Superior temporal gyrus (tissue), 1 donor: ENCODE data around the gene PTRH2.
"Not testable (repeated sequence)": the region's sequence is repeated elsewhere in the genome, so short reads cannot be mapped to it uniquely, and the experiment has no call there.

Experiments used
- DNase-seq: peaks from one replicate; pipeline ENCODE4 v3.0.0-alpha.2; 2016; ENCODE audit errors: extremely low spot score

Gene PTRH2

DNA sequence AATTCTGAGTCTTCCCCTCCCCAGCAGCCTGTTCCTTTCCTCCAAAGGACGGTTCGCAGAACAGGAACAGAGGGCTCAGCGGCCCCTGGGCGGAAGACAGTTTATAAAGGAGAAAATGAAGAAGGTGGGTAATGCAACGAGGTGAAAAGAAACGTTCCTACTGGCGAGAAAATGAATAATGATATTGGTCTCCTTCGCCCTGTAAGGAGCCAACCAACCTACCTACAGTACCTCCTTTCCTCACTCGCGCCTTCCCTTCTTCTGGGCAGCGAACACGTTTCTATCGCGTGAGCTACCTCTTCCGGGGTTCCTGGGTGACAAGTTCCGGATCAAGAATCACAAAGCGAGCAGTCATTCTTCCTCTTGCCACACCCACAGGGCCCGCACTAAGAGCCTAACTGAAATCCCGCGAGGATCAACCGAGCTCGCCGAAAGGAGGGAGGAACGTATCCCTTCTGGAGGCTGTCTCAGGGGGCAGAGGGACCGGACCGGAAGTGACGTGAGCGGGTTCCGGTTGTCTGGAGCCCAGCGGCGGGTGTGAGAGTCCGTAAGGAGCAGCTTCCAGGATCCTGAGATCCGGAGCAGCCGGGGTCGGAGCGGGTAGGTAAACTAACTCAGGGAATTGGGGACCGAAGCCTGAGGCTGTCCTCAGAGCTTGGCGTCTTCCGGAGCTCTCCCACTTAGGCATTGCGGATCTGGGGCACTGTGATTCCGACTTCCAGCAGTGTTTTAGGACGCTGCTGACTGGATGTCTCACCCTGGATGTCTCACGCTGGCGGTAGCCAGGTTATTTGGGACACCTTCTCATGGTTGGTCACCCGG is at the start of gene PTRH2, which contains the start of gene VMP1:
Gene PTRH2, minus strand, starts transcription at position 282 of the 822 bp plus-strand sequence. CDS start 9,452 bp downstream, outside the sequence.
Gene VMP1, plus strand, starts transcription at position 506 of the 822 bp plus-strand sequence. CDS start 23,793 bp downstream, outside the sequence.
- peak; percentile 100 for DNase-seq

DNA sequence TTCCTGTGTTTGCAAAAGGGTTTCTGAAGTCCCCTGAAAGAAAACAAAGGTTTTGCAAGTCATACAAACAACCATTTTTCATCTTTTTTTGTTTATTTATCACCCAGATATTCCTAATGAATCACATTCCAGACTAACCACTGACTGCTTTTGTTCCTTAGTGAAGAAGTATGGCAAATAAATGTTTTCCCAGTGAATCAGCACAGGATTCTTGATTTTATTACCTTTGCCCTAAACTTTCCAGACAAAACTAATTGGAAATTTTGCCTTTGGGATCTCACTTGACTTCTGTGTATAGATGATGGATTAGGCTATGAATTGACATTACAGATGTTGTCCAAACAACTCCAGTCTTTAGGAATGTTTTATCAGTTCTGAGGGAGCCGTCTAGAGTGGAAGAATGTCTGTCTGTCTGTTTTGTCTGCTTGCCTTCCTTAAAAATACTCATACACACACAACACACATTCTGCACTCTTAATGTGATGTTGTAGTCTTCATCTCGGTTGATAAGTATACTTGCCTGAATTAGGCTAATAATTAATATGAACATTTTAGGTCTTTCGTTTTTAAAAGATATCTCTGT is 49.1 kb upstream of the PTRH2 start:
- no peak for DNase-seq

- DNase-seq = not testable (repeated sequence)
Observed at GRCh38 chr17:59755069-59755468, 47.8 kb upstream of the PTRH2 start.

- no peak for DNase-seq
Observed at GRCh38 chr17:59754552-59754951, 47.3 kb upstream of the PTRH2 start.

- peak; percentile 96 for DNase-seq
Observed at GRCh38 chr17:59753522-59754467, 46.6 kb upstream of the PTRH2 start.

GRCh38 chr17:59752922-59753321 is 45.7 kb upstream of the PTRH2 start:
- DNase-seq = no peak

- no peak for DNase-seq
Observed at GRCh38 chr17:59752446-59752845, 45.2 kb upstream of the PTRH2 start.

- DNase-seq = no peak
Observed at GRCh38 chr17:59751955-59752413, 44.8 kb upstream of the PTRH2 start.

- no peak for DNase-seq
Observed at GRCh38 chr17:59748591-59748990, 41.4 kb upstream of the PTRH2 start.

- peak; percentile 68 for DNase-seq
Observed at GRCh38 chr17:59746849-59747445, 39.7 kb upstream of the PTRH2 start.

- no peak for DNase-seq
Observed at GRCh38 chr17:59745040-59745439, 37.8 kb upstream of the PTRH2 start.

DNA sequence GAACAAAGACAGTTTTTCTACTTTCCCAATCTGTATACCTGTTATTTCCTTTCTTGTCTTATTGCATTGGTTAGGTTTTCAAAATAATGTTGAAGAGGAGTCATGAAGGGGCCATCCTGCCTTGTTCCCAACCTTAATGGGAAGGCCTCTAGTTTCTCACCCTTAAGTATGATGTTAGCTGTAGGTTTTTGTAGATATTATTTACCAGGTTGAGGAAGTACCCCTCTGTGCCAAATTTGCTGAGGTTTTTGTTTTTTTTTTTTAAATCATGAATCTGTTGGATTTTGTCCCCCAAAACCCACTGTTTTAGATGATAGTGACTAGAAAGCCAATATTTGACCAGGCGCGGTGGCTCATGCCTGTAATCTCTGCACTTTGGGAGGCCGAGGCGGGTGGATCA is 36.6 kb upstream of the PTRH2 start:
- DNase-seq = no peak

DNA sequence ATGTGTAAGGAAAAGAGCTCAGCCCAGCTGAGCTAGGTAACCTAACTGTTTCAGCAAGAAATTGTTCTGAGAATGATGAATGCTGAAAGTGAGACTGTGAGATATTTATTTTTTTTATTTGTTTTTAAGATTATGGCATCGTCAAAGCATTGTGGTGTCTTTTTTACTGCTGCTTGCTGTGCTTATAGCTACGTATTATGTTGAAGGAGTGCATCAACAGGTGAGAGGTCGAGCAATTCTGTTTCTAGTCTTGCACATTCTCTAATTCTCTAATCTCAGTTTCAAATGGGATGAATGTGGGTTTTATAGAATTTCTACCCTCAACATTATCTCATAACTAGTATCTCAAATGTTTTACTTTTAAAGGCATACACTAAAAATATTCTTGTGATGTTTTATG is 30.1 kb upstream of the PTRH2 start:
- DNase-seq = no peak

DNA sequence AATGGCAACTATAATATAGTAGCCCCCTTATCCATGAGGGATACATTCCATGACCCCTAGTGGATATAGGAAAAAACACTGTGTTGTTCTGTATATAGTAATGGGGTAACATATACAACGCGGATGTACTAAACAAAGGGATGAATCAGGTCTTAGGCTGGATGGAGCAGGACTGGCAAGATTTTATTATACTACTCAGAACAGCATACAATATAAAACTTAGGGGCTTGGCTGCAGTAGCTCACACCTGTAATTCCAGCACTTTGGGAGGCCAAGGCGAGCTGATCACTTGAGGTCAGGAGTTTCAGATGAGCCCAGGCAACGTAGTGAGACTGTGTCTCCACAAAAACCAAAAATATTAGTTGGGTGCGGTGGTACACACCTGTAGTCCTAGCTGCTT is 27.0 kb upstream of the PTRH2 start:
- DNase-seq = no peak

DNA sequence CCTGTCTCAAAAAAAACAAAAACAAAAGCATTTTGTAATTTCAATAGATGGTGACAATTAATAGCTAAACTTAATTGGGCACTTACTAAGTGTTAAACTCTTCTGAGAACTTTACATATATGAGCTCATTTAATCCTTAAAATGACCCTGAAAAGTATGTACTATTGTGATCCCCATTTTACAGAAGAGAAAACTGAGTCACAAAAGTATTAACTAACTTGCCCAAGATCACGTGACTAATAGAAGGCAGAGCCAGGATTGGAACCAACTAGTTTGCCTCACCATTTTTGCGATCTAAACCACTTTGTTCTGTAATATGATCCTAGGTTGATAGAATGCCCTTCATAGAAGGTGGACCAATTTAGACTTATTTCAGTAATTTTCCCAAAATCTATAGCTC is 26.5 kb upstream of the PTRH2 start:
- DNase-seq = no peak

DNA sequence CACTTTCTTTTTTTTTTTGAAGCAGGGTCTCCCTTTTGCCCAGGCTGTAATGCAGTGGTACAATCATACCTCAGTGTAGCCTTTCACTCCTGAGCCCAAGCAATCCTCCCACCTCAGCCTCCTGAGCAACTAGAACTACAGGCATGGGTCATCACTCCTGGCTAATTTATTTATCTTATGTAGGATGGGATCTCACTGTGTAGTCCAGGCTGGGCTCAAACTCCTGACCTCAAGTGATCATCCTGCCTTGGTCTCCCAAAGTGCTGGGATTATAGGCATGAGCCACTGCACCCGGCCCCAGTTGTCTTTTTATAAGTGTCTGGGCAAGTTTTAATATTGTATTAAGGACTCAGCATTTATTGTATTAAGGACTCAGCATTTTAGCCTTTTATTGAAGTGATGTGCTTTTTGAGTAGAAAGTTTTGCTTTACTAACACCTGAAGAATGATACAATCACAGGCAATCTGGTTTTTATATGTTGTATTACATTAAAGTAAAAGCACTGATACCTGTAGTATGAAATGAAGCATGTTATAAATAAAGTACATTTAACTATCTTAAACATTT is 23.1 kb upstream of the PTRH2 start:
- no peak for DNase-seq

DNA sequence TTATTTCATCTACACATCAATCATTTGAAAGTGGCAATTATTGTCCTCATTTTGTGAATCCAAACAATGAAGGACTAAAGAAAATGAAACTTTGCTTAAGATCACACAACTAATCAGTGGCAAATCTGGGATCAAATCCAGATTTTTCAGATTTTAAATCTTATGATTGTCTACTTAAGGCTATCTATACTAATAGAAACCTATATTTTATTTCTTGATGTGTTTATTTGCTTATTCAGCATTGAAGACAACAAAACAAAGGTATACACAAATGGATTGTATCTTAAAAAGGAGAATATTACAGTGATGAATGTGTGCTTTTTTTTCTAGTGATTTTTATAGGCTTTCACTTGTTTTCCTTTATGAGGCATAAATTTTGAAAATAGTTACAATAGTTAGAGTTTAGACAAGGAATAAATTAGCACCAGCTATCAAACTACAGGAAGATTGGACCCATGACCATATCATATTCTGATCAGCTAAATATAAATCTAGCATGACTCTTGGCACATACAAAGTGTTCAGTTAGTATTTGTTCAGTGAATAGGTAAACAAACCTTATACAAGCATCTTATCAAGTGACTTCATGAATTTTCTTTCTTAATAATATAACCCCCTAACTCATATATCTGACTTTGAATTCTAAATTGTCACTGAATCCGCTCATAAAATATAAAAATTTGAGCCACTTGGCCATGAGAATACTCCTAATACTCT is 20.7 kb upstream of the PTRH2 start:
- DNase-seq = no peak

DNA sequence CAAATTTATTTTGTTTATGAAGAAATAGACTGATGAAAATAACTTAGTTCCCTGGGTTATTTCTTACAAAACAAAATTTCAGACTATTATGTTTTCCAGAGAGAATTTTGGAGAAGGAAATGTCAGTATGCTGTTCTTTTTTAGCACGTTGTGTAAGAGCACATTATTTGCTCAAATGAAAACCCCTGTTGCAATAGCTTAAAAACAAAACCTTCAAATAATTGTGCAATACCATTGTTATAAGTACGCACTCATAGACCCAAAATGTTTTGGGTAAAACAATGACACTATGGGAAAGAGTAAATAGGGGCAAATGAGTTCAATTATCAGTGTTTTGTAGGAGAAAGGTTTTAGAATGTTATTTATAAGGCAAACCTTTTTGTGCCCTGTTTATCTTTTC is 18.5 kb upstream of the PTRH2 start:
- DNase-seq = no peak

DNA sequence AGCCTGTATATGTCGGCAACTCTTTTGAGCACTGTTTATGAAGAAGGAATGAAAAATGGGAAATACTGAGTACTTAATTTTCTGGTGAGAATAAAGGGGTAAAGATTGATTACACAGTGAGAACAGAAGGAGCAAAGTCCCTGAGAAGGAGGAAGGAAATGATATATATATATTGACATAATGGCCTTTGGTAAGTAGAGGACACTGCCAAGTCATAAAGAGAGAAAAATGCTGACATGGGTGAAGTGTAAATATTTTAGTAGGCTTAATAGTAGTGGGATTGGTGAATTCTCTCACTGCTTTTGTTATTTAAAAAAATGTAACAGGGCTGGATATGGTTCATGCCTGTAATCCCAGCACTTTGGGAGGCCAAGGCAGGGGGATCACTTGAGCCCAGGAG is 16.4 kb upstream of the PTRH2 start:
- DNase-seq = no peak

DNA sequence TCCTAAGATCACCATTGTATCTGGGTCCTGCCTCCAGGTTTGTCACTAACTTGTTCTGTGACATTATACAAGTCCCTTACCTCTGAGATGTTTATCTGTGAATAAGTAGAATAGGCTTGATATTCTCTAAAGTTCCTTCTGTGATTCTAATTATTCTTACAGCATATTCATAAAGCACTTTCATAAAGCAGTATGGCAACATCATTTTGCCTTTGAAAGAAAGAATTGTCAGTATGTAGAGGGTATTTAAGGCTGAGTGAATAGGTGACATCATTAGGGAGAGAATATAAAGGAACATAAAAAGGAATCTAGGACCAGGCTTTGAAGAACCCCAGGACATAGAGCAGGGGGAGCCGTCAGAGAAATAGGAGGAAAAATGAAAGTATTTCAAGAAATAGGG is 15.8 kb upstream of the PTRH2 start:
- no peak for DNase-seq

DNA sequence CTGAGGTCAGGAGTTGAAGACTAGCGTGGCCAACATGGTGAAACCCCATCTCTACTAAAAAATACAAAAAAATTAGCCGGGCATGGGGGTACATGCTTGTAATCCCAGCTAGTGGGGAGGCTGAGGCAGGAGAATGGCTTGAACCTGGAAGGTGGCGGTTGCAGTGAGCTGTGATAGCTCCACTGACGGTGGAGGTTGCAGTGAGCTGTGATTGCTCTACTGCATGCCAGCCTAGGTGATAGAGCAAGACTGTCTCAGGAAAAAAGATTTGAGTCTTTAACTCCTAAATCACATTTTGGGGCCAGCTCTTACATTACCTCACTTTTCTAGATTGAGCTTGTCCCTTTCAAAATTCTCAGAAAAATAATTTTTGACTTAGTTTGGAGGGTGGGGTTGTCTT is 15.4 kb upstream of the PTRH2 start:
- DNase-seq = no peak
